Ishikawa (cell line): ENCODE results near the gene CCDC188.

Experiments
- CEBPB ChIP-seq: IDR thresholded peaks from 2 replicates; pipeline ENCODE4 v1.6.1; 2012
- CREB1 ChIP-seq: IDR thresholded peaks from 2 replicates; pipeline ENCODE4 v1.6.1; 2012; ENCODE audit warnings: low read depth
- EGR1 ChIP-seq: IDR thresholded peaks from 2 replicates; pipeline ENCODE4 v1.6.1; 2012
- EP300 ChIP-seq: IDR thresholded peaks from 2 replicates; pipeline ENCODE4 v1.6.1; 2012; ENCODE audit warnings: borderline replicate concordance
- FOXM1 ChIP-seq: IDR thresholded peaks from 2 replicates; pipeline ENCODE4 v1.6.1; 2012; ENCODE audit warnings: low read depth, borderline replicate concordance
- MAX ChIP-seq: IDR thresholded peaks from 2 replicates; pipeline ENCODE4 v1.6.1; 2012
- NFIC ChIP-seq: IDR thresholded peaks from 2 replicates; pipeline ENCODE4 v1.6.1; 2012
- RAD21 ChIP-seq: IDR thresholded peaks from 2 replicates; pipeline ENCODE4 v1.6.1; 2012; ENCODE audit warnings: low read depth
- REST ChIP-seq: IDR thresholded peaks from 2 replicates; pipeline ENCODE4 v1.6.1; 2012; ENCODE audit warnings: low read depth, mild to moderate bottlenecking
- TAF1 ChIP-seq: IDR thresholded peaks from 2 replicates; pipeline ENCODE4 v1.6.1; 2012; ENCODE audit warnings: low read depth, mild to moderate bottlenecking
- TCF12 ChIP-seq: IDR thresholded peaks from 2 replicates; pipeline ENCODE4 v1.6.1; 2012; ENCODE audit warnings: low read depth
- TEAD4 ChIP-seq: IDR thresholded peaks from 2 replicates; pipeline ENCODE4 v1.6.1; 2012
- YY1 ChIP-seq: IDR thresholded peaks from 2 replicates; pipeline ENCODE4 v1.6.1; 2012; ENCODE audit warnings: low read depth
- ZBTB7A ChIP-seq: IDR thresholded peaks from 2 replicates; pipeline ENCODE4 v1.6.1; 2012; ENCODE audit warnings: low read depth
- TF ChIP-seq, protein P1 (sequence below): IDR thresholded peaks from 2 replicates; pipeline ENCODE4 v1.6.1; 2012

The CCDC188 gene

GRCh38 chr22:20138868-20139267 lies 12.0 kb downstream of the CCDC188 start:
- TF ChIP-seq NFIC = no peak
- TF ChIP-seq REST = no peak
- no peak for TF ChIP-seq TAF1
- no peak for TF ChIP-seq FOXM1
- no peak for TF ChIP-seq CEBPB
- no peak for TF ChIP-seq TCF12
- TF ChIP-seq EGR1 = no peak
- no peak for TF ChIP-seq RAD21
- no peak for TF ChIP-seq ZBTB7A
- no peak for TF ChIP-seq YY1
- TF ChIP-seq, protein P1, sequence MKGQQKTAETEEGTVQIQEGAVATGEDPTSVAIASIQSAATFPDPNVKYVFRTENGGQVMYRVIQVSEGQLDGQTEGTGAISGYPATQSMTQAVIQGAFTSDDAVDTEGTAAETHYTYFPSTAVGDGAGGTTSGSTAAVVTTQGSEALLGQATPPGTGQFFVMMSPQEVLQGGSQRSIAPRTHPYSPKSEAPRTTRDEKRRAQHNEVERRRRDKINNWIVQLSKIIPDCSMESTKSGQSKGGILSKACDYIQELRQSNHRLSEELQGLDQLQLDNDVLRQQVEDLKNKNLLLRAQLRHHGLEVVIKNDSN = no peak
- TF ChIP-seq EP300 = no peak
- no peak for TF ChIP-seq MAX
- no peak for TF ChIP-seq CREB1
- no peak for TF ChIP-seq TEAD4

DNA sequence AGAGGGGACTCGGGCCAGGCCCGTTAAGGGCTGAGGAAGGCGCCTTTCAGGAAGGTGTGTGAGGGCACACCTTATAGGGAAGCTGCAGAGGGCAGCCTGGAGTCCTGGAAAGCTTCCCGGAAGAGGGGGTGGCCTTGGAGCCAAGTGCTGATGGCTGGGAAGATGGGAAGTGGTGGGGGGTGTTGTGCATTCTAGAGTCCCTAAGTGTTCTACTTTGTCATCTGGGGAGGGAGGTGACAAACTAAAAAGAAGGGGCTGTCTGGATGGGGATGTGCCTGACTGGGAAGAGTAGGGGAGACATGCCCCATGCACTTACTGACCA lies 12.5 kb downstream of the CCDC188 start:
- no peak for TF ChIP-seq FOXM1
- no peak for TF ChIP-seq EGR1
- no peak for TF ChIP-seq CEBPB
- no peak for TF ChIP-seq TCF12
- TF ChIP-seq MAX = no peak
- TF ChIP-seq NFIC = no peak
- TF ChIP-seq, protein P1 = no peak

- TF ChIP-seq, protein P1 = no peak
- TF ChIP-seq YY1 (no peak), TAF1 (no peak), FOXM1 (no peak), CREB1 (no peak), TEAD4 (no peak), EGR1 (no peak), RAD21 (no peak), EP300 (no peak), NFIC (no peak), TCF12 (no peak), MAX (no peak), REST (no peak), ZBTB7A (no peak), CEBPB (no peak)
These were observed 13.0 kb downstream of the CCDC188 start for GRCh38 chr22:20137671-20138416.

DNA sequence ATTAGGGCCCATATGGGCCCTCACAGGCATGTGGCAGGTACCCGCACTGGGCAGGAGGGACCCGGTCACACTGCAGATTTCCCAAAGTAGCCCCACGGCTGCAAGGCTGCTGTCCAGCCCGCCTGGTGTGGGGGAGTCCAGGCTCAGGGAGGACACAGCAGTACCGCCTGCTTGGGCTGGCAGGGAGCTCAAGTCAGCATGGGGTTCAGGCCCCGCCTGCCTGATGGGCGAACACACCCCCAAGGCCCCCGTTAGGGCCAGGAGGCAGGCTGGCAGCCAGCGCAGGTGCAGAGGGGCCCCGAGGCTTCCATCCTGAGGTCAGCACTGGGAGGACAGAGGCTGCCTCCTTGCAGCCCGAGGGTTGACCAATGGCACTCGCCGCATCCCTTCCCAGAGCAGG lies 13.7 kb downstream of the CCDC188 start:
- TF ChIP-seq CREB1 (no peak), YY1 (no peak), RAD21 (no peak), NFIC (no peak), REST (no peak)
